ENCODE measurements around the gene PDZD4. TPM values are rescaled to one million over a fixed set of nuclear protein-coding genes. Genes with fewer than 3 reads are reported as not detected.

Gene PDZD4
- 1 to 10 TPM in 1 of 2 experiments, under 1 TPM in 1; 0.80 to 1.1 TPM for total RNA-seq

- ATAC-seq (ENCODE audit: low read depth) (no peak), DNase-seq (no peak)
- H3K4me3 Mint-ChIP-seq: no peak within 1 kb of the TSS
- no peak within 1 kb of the TSS for H3K27ac Mint-ChIP-seq
- H3K4me1 Mint-ChIP-seq: peaks cover 5% of the 10 kb centered on the region
- H3K27me3 Mint-ChIP-seq: peaks cover 41% of the 10 kb centered on the region
- POLR2A ChIA-PET: no interaction called here
- H3K36me3 Mint-ChIP-seq: no peaks in the 10 kb centered on the region
- H3K9me3 Mint-ChIP-seq: no peaks in the 10 kb centered on the region
Measured at GRCh38 chrX:153829799-153830639, at the start of gene PDZD4. Gene PDZD4 (minus strand): TSS chrX:153830544. CDS start chrX:153830298, 246 bp downstream.

GRCh38 chrX:153879741-153880439 is 49.5 kb upstream of the PDZD4 start:
- Mint-ChIP-seq H3K9me3 (no peaks in the 10 kb centered on the region), H3K36me3 (no peaks in the 10 kb centered on the region), H3K4me3 (no peak overlapping the region), H3K27ac (no peak overlapping the region), H3K4me1 (peaks cover 12% of the 10 kb centered on the region), H3K27me3 (peaks cover 15% of the 10 kb centered on the region)
- no peak for ATAC-seq (ENCODE audit: low read depth)
- DNase-seq: no peak
- POLR2A ChIA-PET: interaction anchor here (0.9 kb wide), 1 partner anchor 44 kb away, joined by 4 read pairs; no protein-coding TSS in a partner anchor

- Mint-ChIP-seq H3K9me3 (no peaks in the 10 kb centered on the region), H3K36me3 (no peaks in the 10 kb centered on the region), H3K4me3 (no peak overlapping the region), H3K27ac (no peak overlapping the region), H3K4me1 (peaks cover 14% of the 10 kb centered on the region), H3K27me3 (peaks cover 9% of the 10 kb centered on the region)
- DNase-seq (no peak), ATAC-seq (ENCODE audit: low read depth) (no peak)
- POLR2A ChIA-PET: interaction anchor here (0.9 kb wide), 1 partner anchor 45 kb away, joined by 4 read pairs; no protein-coding TSS in a partner anchor
Measured at GRCh38 chrX:153878969-153879653, 48.8 kb upstream of the PDZD4 start.

GRCh38 chrX:153878345-153878744 is 48.0 kb upstream of the PDZD4 start:
- Mint-ChIP-seq H3K4me1 (peaks cover 14% of the 10 kb centered on the region), H3K4me3 (no peak overlapping the region), H3K27me3 (peaks cover 5% of the 10 kb centered on the region), H3K36me3 (no peaks in the 10 kb centered on the region), H3K9me3 (no peaks in the 10 kb centered on the region), H3K27ac (no peak overlapping the region)
- ATAC-seq (ENCODE audit: low read depth) (no peak), DNase-seq (no peak)
- POLR2A ChIA-PET: interaction anchor here (0.8 kb wide), 1 partner anchor 84 kb away, joined by 3 read pairs; the partner anchor contains the start of genes IDH3G and SSR4

GRCh38 chrX:153877571-153878261 is 47.4 kb upstream of the PDZD4 start:
- ATAC-seq (ENCODE audit: low read depth): no peak
- Mint-ChIP-seq H3K9me3 (no peaks in the 10 kb centered on the region), H3K27me3 (peaks cover 5% of the 10 kb centered on the region), H3K27ac (no peak overlapping the region), H3K36me3 (no peaks in the 10 kb centered on the region), H3K4me3 (no peak overlapping the region), H3K4me1 (peaks cover 14% of the 10 kb centered on the region)
- POLR2A ChIA-PET: interaction anchor here (0.8 kb wide), 1 partner anchor 83 kb away, joined by 3 read pairs; the partner anchor contains the start of genes IDH3G and SSR4
- DNase-seq: no peak

- Mint-ChIP-seq H3K36me3 (no peaks in the 10 kb centered on the region), H3K27me3 (peaks cover 5% of the 10 kb centered on the region), H3K4me3 (no peak overlapping the region), H3K27ac (no peak overlapping the region), H3K4me1 (peaks cover 14% of the 10 kb centered on the region), H3K9me3 (no peaks in the 10 kb centered on the region)
- POLR2A ChIA-PET: interaction anchor here (0.6 kb wide), 1 partner anchor 35 kb away, joined by 4 read pairs; no protein-coding TSS in a partner anchor
- ATAC-seq (ENCODE audit: low read depth) (no peak), DNase-seq (no peak)
Measured at GRCh38 chrX:153876112-153876491, 45.8 kb upstream of the PDZD4 start.

GRCh38 chrX:153875391-153876111 is 45.2 kb upstream of the PDZD4 start:
- no peak overlapping the region for H3K4me3 Mint-ChIP-seq
- DNase-seq (peak; percentile 84), ATAC-seq (ENCODE audit: low read depth) (peak; percentile 78)
- H3K9me3 Mint-ChIP-seq: no peaks in the 10 kb centered on the region
- POLR2A ChIA-PET: interaction anchor here (0.6 kb wide), 1 partner anchor 35 kb away, joined by 4 read pairs; no protein-coding TSS in a partner anchor
- H3K27me3 Mint-ChIP-seq: peaks cover 5% of the 10 kb centered on the region
- H3K4me1 Mint-ChIP-seq: peaks cover 14% of the 10 kb centered on the region
- no peaks in the 10 kb centered on the region for H3K36me3 Mint-ChIP-seq
- H3K27ac Mint-ChIP-seq: no peak overlapping the region

- ATAC-seq (ENCODE audit: low read depth): no peak
Measured at GRCh38 chrX:153874366-153875125, 44.2 kb upstream of the PDZD4 start.

GRCh38 chrX:153874085-153874365 is 43.7 kb upstream of the PDZD4 start:
- peaks cover 12% of the 10 kb centered on the region for H3K4me1 Mint-ChIP-seq
- H3K36me3 Mint-ChIP-seq: no peaks in the 10 kb centered on the region
- no peak overlapping the region for H3K4me3 Mint-ChIP-seq
- H3K9me3 Mint-ChIP-seq: no peaks in the 10 kb centered on the region
- DNase-seq (no peak), ATAC-seq (ENCODE audit: low read depth) (no peak)
- no peaks in the 10 kb centered on the region for H3K27me3 Mint-ChIP-seq
- no peak overlapping the region for H3K27ac Mint-ChIP-seq
- POLR2A ChIA-PET: no interaction called here

More at GRCh38 chrX:153874366-153875125, 44.2 kb upstream of the PDZD4 start:
- no peaks in the 10 kb centered on the region for H3K36me3 Mint-ChIP-seq
- no peak overlapping the region for H3K4me3 Mint-ChIP-seq
- no peak overlapping the region for H3K27ac Mint-ChIP-seq
- H3K27me3 Mint-ChIP-seq: peaks cover 5% of the 10 kb centered on the region
- POLR2A ChIA-PET: no interaction called here
- H3K4me1 Mint-ChIP-seq: peaks cover 14% of the 10 kb centered on the region
- no peaks in the 10 kb centered on the region for H3K9me3 Mint-ChIP-seq
- no peak for DNase-seq

- ATAC-seq (ENCODE audit: low read depth) (no peak), DNase-seq (no peak)
- peaks cover 12% of the 10 kb centered on the region for H3K4me1 Mint-ChIP-seq
- POLR2A ChIA-PET: no interaction called here
- H3K27ac Mint-ChIP-seq: no peak overlapping the region
- H3K9me3 Mint-ChIP-seq: no peaks in the 10 kb centered on the region
- no peaks in the 10 kb centered on the region for H3K36me3 Mint-ChIP-seq
- H3K4me3 Mint-ChIP-seq: no peak overlapping the region
- no peaks in the 10 kb centered on the region for H3K27me3 Mint-ChIP-seq
Measured at GRCh38 chrX:153873282-153874084, 43.1 kb upstream of the PDZD4 start.
